ENCODE data around the gene STIP1. TPM values are rescaled to one million over a fixed set of nuclear protein-coding genes. Genes with fewer than 3 reads are reported as not detected.
A peak's percentile ranks its signal among the peaks of the same experiment; 100 is the strongest.
"Not testable (repeated sequence)": the region's sequence is repeated elsewhere in the genome, so short reads cannot be mapped to it uniquely, and the experiment has no call there.

STIP1 gene
- polyA plus RNA-seq, 1 donor = 215 TPM

DNA sequence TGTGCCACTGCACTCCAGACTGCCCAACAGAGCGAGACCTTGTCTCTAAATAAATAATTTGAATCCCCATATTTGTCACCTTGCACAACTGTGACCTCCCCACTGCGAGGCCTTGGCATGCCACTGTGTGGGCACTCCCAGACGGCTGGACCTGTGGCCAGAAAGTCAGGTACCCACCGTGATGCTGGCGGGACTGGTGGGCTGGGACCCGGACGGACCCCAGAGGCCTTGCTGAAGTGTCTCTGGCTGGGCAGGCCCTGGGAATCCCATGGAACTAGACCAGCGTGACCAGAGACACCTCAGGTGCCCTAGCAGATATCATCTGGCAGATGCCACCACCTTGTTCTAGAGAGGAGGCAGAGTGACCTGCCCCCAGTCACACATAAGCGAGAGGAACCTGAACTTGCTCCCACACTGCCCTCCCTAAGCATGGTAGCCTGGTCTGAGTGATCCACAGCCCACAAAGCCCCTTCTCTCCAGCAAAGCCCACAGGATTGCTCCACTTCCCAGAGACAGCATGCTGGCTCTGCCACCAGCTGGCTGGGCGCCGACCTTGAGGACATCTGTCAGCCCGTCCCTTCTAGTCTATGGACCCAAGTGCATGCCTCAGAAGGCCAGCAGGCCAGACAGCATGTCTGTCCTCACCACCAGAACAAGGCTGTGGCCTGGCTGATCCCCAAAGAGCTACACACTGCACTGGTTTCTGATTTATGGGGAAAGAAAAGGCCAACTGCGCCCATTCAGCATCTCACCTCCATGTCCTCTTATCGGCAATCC lies 29.5 kb upstream of the STIP1 start:
- no peak for DNase-seq

DNA sequence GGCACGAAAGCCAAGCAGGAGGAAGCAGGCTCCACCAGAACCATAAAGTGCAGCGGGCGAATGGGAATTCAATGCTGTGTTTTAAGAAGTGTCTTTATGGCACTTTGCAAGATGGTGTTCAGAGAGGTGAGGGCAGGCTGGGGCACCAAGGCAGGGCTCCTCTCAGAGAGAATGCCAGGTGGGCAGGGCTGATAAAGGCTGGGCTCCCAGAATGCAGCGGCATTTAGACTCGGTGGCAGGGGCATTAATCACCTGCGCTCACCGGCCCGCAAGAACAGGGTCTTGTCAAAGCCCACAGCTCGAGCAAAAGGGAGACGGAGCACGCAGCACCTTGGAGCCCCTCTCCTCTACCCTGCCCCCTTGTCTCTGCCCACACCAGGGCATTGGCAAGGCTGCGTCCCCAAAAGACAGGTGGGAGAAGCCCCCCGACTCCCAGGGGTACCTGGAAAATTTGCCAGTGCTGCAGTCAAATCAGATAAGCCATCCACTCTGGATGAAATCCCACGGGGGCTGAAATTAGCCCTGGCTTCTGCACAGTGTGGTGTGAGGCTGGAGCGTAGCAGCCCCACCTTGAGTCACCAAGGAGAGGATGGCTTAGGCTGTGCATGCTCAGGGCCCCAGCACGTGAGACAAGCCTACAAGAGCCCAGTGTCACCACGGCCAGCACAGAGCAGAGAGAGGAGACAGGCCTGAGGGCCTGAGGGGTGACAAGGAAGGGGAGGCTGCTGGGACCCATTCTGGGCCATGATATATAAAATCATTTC lies 28.2 kb upstream of the STIP1 start:
- no peak for DNase-seq

DNA sequence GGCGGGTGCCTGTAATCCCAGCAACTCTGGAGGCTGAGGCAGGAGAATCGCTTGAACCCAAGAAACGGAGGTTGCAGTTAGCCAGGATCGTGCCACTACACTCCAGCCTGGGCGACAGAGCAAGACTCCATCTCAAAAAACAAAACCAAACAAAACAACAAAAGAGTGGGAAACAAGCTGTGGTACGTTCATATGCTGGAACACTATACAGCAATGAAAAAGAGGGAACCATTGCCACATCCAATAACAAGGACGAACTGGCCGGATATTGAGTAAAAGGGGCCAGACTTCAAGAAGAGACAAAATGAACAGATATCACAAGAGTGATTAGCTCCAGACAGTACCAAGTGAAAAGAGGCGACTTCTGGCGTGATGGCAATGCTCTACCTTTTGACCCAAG lies 24.9 kb upstream of the STIP1 start:
- DNase-seq = no peak

DNA sequence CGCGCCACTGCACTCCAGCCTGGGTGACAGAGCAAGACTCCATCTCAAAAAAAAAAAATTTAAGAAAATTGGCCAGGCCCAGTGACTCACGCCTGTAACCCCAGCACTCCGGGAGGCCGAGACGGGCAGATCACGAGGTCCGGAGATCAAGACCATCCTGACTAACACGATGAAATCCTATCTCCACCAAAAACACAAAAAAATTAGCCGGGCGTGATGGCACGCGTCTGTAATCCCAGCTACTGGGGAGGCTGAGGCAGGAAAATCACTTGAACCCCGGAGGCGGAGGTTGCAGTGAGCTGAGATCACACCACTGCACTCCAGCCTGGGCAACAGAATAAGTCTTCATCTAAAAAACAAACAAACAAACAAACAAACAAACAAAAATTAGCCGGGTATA lies 23.2 kb upstream of the STIP1 start:
- not testable (repeated sequence) for DNase-seq

DNA sequence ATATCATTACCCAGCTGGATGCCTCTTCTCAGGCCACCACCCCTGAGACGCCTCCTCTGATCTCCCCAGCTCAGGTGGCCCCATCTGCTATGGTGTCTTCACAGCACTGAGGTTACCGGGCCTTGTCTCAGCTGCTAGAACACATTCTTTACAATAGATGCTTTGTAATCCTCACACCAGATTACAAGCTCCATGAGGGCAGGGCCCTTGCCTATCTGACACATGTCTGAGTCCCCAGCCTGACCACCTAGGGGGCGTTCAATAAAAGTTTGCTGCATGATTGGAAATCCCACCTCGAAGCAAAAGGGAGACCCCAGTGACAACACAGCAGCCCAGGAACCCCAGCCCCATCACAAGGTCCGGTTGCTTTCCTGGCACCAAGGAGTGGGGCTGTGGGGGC lies 22.0 kb upstream of the STIP1 start:
- no peak for DNase-seq

DNA sequence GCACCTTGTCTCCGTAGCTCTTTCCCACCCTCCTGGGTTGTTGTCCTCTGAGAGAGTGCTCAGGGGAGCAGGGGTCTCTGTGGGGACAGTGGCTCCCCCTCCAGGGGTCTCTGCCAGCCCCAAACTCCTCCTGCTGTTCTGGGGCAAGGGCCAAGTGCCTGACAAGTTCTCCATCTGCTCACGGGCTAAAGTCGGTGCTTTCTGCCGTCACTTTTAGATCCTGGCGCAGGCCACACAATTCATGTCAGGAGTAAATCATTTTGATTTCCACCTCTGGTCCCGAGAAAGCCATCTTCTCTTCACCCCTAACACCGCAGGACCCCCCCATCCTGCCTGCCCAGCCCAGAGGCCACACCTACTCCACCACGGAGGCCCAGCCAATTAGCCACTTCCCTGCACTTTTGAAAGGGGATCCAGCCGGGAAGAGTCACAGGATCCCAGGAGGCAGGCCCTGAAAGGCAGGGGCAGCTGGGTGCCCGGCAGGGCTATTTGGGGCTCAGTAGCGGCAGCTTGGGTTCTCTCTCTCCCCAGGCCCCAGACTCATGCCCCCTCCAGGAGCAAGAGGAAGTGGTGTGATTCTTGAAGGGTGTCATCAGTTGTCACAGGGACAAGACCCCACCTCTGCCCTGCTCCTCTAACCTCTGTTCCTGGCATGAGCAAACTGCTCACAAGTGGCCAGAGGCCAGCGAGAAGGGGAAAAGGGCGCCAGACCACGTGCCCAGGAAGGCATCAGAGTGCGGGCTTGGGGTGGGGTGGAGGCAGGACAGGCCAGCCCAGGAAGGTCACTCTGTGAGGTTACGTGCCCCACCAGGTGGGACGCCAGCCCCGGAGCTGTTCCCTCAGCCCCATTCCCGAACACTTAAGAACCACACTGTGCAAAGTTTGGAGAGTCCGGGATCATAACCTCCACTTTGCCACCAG lies 21.3 kb upstream of the STIP1 start:
- DNase-seq = no peak

DNA sequence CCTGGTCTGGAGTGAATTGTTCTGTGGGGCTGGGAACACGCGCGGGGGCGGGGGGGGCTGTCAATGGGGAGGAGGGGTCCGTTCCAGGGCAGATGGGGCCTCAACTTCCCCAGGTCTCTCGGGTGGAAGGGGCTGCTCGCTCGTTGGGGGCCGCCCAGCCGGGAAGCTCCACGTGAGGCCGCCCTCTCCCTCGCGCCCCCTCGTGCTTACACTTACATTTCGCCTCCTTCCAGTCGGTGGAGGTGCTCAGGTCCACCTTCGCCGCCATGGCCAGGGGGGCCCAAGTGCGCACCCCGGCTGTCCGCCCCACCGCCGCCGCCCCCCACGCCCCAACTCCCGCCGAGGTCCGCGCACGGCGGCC lies 20.5 kb upstream of the STIP1 start:
- DNase-seq = no peak

DNA sequence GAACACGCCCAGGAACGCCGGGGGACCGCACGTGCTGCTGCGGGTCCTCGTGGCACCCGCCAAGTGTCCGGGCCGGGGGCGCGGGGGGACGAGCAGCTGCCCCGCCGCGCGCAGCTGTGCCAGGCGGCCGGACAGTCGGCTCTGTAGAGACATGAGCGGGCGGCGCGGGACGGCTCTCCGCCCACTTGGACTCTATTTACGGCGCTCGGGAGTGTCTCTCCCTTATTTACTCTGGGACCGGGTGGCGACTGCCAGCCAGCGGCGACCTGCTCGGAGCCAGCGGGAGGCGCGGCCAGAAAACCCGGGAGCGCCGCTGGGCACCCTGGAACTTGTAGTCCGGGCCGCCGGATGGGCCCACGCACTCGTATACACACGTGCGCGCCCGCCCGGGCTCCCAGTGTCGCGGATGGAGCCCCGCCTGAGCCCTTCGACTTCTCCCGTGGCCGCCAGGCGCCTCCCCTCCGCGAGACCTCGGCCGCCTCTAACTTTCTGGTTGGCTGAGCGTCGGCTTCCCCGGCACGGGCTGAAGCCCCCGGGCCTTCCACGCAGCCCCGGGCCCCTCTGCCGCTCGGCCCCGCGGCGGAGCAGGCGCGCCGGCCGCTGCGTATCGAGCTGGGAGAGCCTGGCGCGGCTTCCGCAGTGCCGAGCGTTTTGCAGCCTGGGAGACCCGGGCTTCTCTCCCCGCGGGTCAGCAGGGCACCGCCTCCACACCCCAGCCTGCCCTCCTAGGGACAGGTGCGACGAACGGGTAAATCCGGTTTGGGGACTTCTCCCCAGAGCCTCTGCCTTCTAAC lies 19.9 kb upstream of the STIP1 start, which contains the start of gene MACROD1:
MACROD1 (minus strand) TSS at position 272 of the 794 bp plus-strand sequence; CDS start at position 153, 119 bp downstream.
- no peak for DNase-seq

DNA sequence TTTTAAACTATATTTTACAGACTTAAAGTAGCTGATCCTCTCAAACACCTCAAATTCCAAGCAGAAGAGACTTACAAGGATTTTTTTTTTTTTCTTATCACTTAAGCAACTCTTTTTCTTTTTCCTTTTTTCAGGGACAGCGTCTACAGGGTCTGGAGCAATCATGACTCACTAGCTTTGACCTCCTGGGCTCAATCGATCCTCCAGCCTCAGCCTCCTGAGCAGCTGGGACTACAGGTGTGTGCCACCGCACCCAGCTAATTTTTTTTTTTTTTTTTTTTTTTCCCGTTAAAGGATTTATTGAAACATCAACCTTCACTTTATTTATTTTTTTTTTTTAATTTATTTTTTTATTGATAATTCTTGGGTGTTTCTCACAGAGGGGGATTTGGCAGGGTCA lies 15.6 kb upstream of the STIP1 start:
- DNase-seq = no peak

DNA sequence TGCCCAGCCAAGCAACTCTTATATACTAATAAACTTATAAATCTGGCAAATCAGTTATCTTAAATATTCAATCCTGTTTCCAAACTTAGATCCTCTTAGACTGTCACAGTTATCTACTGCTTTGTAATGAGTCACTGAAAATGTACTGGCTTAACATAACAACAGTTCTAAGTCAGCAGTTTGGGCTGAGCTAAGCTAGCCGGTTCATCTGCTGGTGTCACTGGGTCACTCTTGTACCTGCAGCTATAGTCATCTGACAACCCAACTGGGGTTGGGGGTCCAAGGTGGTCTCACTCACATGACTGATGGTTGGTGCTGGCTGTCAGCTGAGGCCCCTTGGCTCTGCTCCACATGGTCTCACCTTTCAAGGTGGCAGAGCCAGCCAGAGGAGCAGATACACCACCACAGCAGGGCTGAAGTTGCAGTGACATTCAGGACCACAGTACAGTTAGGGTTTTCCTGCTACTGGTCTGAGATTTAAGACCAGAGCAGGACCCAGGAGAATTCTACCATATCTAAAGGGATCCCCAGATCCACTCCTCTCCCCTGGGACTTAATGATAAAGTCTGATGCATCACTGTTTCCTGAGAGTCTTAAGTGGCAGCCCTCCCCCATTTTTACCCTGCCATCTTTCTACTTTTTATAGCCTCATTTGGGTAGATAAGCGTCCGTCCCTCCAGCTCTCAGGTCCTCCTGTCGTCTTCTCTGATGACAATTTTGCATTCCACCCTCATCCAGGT lies 12.2 kb upstream of the STIP1 start:
- DNase-seq = no peak

DNA sequence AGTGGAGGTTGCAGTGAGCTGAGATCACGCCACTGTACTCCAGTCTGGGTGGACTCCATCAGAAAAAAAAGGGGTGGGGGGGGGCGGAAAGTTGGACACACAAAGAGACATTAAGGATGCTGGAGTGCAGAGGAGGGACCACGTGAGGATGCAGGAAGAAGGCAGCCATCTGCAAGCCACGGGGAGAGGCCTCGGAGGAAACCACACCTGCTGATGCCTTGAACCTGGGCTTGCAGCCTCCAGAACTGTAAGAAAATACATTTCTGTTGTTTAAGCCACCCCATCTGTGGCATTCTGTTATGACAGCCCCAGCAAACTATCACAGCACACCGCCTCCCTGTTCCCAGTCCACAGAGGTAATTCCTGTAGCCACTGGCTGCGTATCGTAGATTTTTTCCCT lies 9.2 kb upstream of the STIP1 start:
- DNase-seq = no peak

DNA sequence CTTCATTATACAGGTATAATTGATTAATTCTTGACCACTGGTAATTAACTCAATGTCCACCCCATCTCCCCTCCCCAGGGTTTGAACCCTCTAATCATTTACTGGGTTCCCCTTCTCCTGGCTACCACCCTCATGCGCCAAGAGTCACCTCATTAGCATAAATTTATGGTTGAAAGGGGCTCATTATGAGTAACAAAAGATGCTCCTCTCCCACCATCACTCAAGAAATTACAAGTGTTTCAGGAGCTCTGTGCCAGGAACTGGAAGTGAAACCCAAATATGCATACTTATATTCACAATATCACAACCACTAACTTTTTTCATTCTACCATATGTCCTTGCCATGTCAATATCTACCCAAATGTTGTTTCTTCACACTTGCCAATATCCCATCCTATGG lies 7.8 kb upstream of the STIP1 start:
- DNase-seq = no peak

DNA sequence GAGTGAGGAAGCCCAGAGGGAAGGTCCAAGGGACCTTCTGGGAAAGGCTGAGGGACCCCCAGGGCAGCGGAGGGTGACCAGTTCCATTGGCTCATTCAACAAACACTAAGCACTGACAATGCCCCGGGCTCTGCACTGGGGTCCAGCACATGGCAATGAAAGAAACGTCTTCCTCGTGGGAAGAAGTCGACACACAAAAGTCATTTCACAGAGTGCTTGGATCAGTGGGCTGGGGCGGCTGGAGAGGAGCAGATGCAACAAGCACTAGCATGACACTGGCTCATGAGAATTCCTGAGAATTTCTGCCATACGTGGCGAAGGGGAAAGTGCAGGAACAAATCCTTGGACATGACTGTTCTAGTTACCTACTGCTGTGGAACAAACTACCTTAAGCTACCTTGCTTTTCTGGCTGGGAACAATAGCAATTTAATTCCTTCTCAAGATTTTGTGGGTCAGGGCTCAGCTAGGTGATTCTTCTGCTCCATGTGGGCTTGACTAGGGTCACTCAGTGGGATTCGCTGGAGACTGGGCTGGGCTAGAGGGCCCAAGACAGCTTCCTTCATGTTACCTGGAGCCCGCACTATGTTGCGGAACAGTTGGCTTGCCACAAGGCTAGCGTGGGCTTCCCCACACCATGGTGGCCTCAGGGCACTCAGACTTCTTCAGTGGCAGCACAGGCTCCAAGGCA lies 6.9 kb upstream of the STIP1 start:
- DNase-seq = no peak

DNA sequence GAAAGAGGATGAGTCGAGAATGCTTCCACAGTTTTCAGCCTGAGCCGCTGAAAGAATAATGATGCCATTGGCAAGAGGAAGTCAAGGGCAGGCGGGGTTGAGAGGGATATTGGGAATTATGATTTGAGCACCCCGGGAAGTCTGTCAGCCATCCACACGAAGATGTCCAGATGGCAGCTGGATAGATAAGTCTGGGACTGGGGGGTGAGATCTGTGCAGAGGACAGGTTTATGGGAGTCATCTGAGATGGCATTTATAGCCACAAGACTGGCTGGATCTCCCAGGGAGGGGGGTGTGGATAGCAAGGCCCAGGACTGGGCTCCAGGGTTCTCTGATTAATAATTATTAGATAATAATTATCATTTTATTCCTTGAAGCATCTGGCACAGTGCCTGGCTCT lies 5.1 kb upstream of the STIP1 start:
- DNase-seq = no peak

DNA sequence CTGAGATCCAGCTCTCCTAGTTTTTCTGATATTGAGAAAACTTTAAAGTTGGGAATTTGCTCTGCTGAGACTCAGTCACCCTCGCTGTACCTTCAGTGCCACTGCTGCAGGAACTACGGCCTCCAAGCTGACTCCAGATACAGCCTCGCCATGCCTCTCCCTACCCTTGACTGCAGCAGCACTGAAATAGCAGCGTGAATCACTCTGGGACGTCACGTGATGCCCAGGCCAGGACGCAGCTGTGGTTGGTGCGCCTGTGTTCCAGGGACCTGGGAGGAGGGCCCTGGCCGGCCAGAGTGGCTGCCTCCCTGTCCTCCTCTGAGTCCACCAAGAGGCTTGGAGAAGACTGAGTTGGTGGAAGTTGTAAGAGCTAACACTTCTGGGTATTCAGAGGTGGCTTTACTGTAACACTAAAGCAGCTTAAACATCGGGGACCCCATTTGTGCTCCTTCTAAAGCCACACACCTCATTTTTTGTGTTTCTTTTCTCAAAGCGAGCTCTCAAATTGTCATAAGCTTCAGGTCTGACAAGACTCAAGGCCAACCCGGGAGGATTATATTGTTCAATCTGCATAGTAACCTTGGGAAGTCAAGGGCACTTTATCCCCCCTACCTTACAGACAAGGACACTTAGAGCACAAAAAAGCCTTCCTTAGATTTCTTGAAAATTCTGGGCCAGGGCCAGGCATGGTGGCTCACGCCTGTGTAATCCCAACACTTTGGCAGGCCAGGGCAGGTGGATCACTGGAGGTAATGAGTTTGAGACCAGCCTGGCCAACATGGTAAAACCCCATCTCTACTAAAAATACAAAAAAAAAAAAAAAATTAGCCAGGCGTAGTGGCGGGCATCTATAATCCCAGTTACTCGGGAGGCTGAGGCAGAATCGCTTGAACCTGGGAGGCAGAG lies 4.2 kb upstream of the STIP1 start:
- peak; percentile 82 for DNase-seq

DNA sequence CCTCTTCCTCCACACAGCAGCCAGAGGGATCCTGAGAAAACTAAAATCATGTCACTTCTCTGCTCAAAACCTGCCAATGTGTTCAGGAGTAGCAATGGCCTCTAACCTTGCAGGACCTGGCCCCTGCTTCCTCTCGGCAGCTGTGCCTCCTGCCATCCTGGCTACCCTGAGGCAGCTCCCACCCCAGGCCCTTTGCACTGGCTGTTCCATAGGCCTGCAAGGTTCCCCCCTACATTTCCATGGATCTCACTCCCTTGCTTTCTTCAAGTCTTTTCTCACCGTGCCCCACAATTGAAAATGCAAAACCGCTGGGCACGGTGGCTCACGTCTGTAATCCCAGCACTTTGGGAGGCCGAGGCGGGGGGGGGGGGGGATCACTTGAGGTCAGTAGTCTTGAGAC lies 2.1 kb upstream of the STIP1 start:
- DNase-seq = no peak

DNA sequence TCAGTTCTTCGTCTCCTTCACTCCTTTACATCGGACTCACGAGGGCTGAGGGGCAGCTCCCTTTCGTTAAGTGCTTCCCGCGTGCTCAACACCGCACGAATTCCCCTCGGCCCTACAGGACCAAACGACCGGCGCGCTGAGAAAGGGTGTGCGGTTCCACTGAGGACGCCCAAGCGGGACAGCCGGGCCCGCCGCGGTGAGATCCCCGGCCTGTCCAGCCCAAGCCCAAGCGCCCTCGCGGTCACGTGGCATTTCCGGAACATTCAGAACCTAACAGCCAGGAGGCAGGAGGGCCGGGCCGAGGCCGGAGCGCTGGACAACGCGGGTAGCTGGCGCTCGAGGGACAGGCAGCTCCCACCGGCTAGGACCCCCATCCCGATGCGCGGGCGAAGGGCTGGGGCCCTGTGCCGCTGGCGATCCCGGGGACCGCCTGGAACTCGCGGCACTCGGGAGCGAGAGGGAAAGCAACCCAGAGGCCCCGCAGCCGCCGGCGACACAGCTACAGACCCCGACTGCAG lies 737 bp upstream of the STIP1 start:
- DNase-seq = no peak

DNA sequence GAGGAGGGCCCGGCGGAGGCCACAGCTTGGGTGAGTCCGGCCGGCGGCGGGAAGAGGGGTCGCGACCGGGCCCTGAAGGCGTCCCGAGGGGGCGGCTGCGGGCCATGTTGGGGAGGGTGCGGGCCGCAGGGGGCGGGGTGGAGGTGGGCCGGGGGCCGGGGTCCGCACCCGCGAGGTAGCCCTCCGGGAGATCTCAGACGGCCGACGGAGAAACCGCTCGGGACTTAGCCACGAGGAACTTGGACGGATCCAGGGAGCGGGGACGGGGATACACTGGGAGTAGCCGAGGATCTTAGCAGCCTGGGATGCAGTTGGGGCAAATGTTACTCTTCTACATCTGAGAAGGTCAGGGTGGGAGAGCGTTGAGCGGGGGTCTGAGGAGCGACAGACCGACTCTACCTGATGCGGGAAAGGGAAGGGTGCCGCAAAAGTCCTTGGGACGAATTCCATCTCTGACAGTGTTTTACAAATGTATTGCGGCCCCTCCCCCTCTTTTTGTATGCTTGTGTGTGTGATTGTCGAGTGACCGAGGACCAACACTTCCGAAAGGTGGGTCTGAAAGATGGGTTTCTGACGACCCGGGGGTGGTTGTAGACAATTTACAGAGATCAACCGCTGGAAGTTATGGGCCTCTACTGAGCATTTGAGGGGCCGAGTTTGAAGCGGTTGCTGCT lies 658 bp downstream of the STIP1 start:
- peak; percentile 15 for DNase-seq
